Endothelial cell of umbilical vein (primary cell): ENCODE data around the gene MMP11. TPM values are rescaled to one million over a fixed set of nuclear protein-coding genes. Genes with fewer than 3 reads are reported as not detected.

Experiments used
- BruUV-seq: library from RNA; stranded (reverse); fragments of 400-500 nt; replicated peaks from 2 replicates; lab custom pipeline; 2021; lab: Mats Ljungman, UMichigan
- CTCF ChIA-PET: fragments of 300-600, 350-600 bp; sonication (Branson Sonifier 250); formaldehyde crosslinking; loops from one replicate; lab custom pipeline; 2021; ENCODE audit warnings: antibody characterized with exemption, inconsistent platforms; lab: Charles Lee
- POLR2A ChIA-PET: fragments of 300-600, 350-600 bp; sonication (Branson Sonifier 250); formaldehyde crosslinking; loops from one replicate; lab custom pipeline; 2021; ENCODE audit warnings: antibody characterized with exemption, inconsistent platforms; lab: Charles Lee
- DNase-seq: peaks from one replicate; pipeline ENCODE4 v3.0.0-alpha.2; 2011; ENCODE audit warnings: low read depth, low spot score
- FAIRE-seq: peaks from 2 replicates; lab custom pipeline; 2011; peaks lifted over from hg19 to GRCh38; lab: Jason Lieb, UNC
- H2AFZ ChIP-seq: 2 replicates; pipeline ENCODE4 v1.6.0; 2012; ENCODE audit warnings: low read depth, low read length, control low read depth, inconsistent platforms
- H3K27ac ChIP-seq: 2 replicates; pipeline ENCODE4 v1.5.1; 2011; ENCODE audit warnings: low read depth, mild to moderate bottlenecking, control low read depth, low read length, moderate library complexity; ENCODE audit not compliant: insufficient read depth
- H3K27me3 ChIP-seq, 2 experiments: 2 replicates each; pipeline versions ENCODE4 v1.6.0 to v1.6.1; 2011; ENCODE audit warnings: low read length in 2 of 2, mixed read lengths in 1 of 2; ENCODE audit not compliant: control insufficient read depth in 2 of 2, insufficient read depth in 2 of 2
- H3K36me3 ChIP-seq, 2 experiments: 2 replicates in 1 of 2; 3 replicates in 1 of 2; pipeline ENCODE4 v1.5.1; 2011; ENCODE audit warnings: low read length in 2 of 2, mild to moderate bottlenecking in 1 of 2, moderate library complexity in 1 of 2; ENCODE audit not compliant: control insufficient read depth in 2 of 2, insufficient read depth in 2 of 2; ENCODE audit errors: extremely low read depth in 1 of 2
- H3K4me1 ChIP-seq: 3 replicates; pipeline ENCODE4 v1.5.1; 2011; ENCODE audit warnings: mild to moderate bottlenecking, low read length; ENCODE audit not compliant: control insufficient read depth, insufficient read depth; ENCODE audit errors: extremely low read depth
- H3K4me2 ChIP-seq: 2 replicates; pipeline ENCODE4 v1.6.1; 2011; ENCODE audit warnings: low read length, control low read depth, mixed read lengths; ENCODE audit not compliant: insufficient read depth
- H3K4me3 ChIP-seq, 3 experiments: fragments of 200-600 bp in 1 of 3; sonication (generic), shearing (Covaris generic) in 1 of 3; replicated peaks in 1 of 3; 2 replicates each; pipeline ENCODE4 v1.5.1; 2011 to 2016; ENCODE audit warnings: control low read depth in 3 of 3, low read length in 3 of 3, mild to moderate bottlenecking in 2 of 3, inconsistent platforms in 1 of 3, low read depth in 1 of 3, moderate library complexity in 1 of 3; ENCODE audit not compliant: insufficient read depth in 1 of 3
- H3K79me2 ChIP-seq: 2 replicates; pipeline ENCODE4 v1.6.0; 2012; ENCODE audit warnings: low read length, inconsistent platforms; ENCODE audit not compliant: control insufficient read depth, insufficient read depth
- H3K9ac ChIP-seq: replicated peaks from 2 replicates; pipeline ENCODE3; 2011; ENCODE audit warnings: low read length, control low read depth; ENCODE audit not compliant: insufficient read depth; ENCODE audit errors: extremely low read depth
- H3K9me1 ChIP-seq: replicated peaks from 3 replicates; pipeline ENCODE4 v1.6.0; 2011; ENCODE audit warnings: mild to moderate bottlenecking, low read length; ENCODE audit not compliant: control insufficient read depth, insufficient read depth; ENCODE audit errors: extremely low read depth
- H3K9me3 ChIP-seq: replicated peaks from 2 replicates; pipeline ENCODE4 v1.5.1; 2012; ENCODE audit warnings: low read length, inconsistent platforms; ENCODE audit not compliant: control insufficient read depth, insufficient read depth
- H4K20me1 ChIP-seq: replicated peaks from 2 replicates; pipeline ENCODE3; 2011; ENCODE audit warnings: mild to moderate bottlenecking, low read length; ENCODE audit not compliant: control insufficient read depth, insufficient read depth; ENCODE audit errors: extremely low read depth
- EZH2 ChIP-seq: IDR thresholded peaks from 2 replicates; pipeline ENCODE4 v1.6.1; 2012; ENCODE audit warnings: borderline replicate concordance, low read depth, mild to moderate bottlenecking, moderate library complexity, low read length, inconsistent platforms; ENCODE audit not compliant: severe bottlenecking
- FOS ChIP-seq: IDR thresholded peaks from 2 replicates; pipeline ENCODE4 v1.6.1; 2011; ENCODE audit warnings: mild to moderate bottlenecking, low read length, moderate library complexity, borderline replicate concordance; ENCODE audit not compliant: insufficient read depth
- GATA2 ChIP-seq: IDR thresholded peaks from 2 replicates; pipeline ENCODE4 v1.7.0; 2011; ENCODE audit warnings: low read depth, mild to moderate bottlenecking, moderate library complexity, mixed read lengths, low read length; ENCODE audit not compliant: insufficient read length, insufficient read depth
- JUN ChIP-seq: IDR thresholded peaks from 2 replicates; pipeline ENCODE4 v1.6.1; 2011; ENCODE audit warnings: borderline replicate concordance, low read depth; ENCODE audit not compliant: insufficient read length, insufficient read depth
- MYC ChIP-seq: IDR thresholded peaks from one replicate; pipeline ENCODE4 v1.6.1; 2011; ENCODE audit warnings: mild to moderate bottlenecking, low read depth, low read length
- POLR2A ChIP-seq: IDR thresholded peaks from 2 replicates; pipeline ENCODE4 v1.6.1; 2012; ENCODE audit warnings: low read depth, mild to moderate bottlenecking, control low read depth, low read length
- POLR2AphosphoS5 ChIP-seq: IDR thresholded peaks from 2 replicates; pipeline ENCODE4 v1.6.1; 2012; ENCODE audit warnings: low read depth, mild to moderate bottlenecking, control low read depth, low read length, moderate library complexity; ENCODE audit not compliant: insufficient read depth
- dilution Hi-C: fragments of 300-500 bp; cut with MboI; formaldehyde crosslinking; loops from one replicate; pipeline ENCODE4 v1.15.0; 2019; ENCODE audit warnings: low sequenced_read_pairs; ENCODE audit not compliant: extremely low pct_ligation_motif_present
- intact Hi-C: fragments of 100-400 bp; cut with micrococcal nuclease; formaldehyde crosslinking; loops from one replicate; pipeline ENCODE4 v1.10.0; 2022
- polyA plus RNA-seq, 4 experiments: library from polyadenylated mRNA; depleted of rRNA in 3 of 4; stranded (reverse) in 3 of 4; unstranded in 1 of 4; fragments of >200 nt; gene quantifications; 2 replicates each; pipeline versions ENCODE4 v1.2.1 to v1.2.3, GENCODE V29; 2011 to 2012; ENCODE audit warnings: missing spikeins in 1 of 4
- total RNA-seq: library from RNA; stranded (reverse); gene quantifications from 2 replicates; pipeline ENCODE4 v1.2.3, GENCODE V29; 2021
- TF ChIP-seq, protein P1 (sequence below): IDR thresholded peaks from 2 replicates; pipeline ENCODE4 v1.6.1; 2011; ENCODE audit not compliant: insufficient read depth, insufficient read length
- TF ChIP-seq, protein P2 (sequence below), 2 donors: IDR thresholded peaks; 1 replicate in 1 of 2; 2 replicates in 1 of 2; pipeline ENCODE4 v1.5.1; 2011; ENCODE audit warnings: low read length in 2 of 2, mild to moderate bottlenecking in 2 of 2, moderate library complexity in 2 of 2, control low read depth in 1 of 2, inconsistent platforms in 1 of 2, low read depth in 1 of 2; ENCODE audit not compliant: insufficient read depth in 1 of 2; ENCODE audit errors: extremely low read depth in 1 of 2

MMP11 gene
- total and polyA plus RNA-seq, 2 donors (not counting 3 experiments of a cell fraction or from before 2014, with no cell fraction given) = 10.3 to 16.9 TPM

DNA sequence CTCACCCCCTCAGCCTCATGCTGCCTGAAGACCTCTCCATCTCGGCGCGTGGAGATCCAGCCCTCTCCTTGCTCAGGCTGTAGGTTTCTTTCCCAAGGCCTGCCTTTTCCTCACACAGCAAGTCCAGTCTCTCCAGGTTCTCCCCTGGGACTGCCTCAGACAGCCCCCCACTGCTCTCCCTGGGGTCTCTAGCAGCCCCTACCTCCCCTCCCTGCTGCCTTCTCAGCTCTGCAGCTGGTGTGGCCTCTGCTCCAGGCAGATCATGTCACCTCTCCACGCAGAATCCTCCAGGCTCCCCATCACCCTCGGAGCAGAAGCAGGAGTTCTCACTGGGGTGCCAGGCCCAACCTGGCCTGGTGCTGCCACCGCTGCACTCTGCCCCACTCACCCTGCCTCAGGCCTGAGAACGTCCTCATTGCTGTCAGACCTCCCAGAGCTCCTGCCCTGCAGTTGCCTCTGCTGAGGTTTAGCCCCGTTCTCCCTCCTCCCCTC, 29.3 kb downstream of the MMP11 start:
- Histone ChIP-seq H3K9me1 (no peaks in the 10 kb centered on the region), H3K9me3 (no peaks in the 10 kb centered on the region), H3K4me2 (no peak overlapping the region), H3K27ac (no peak overlapping the region), H3K79me2 (no peaks in the 10 kb centered on the region), H3K36me3 (peaks cover 21 to 44% of the 10 kb centered on the region in 2 experiments), H3K4me3 (no peak overlapping the region), H4K20me1 (no peaks in the 10 kb centered on the region), H3K9ac (no peak overlapping the region), H2AFZ (no peak overlapping the region), H3K4me1 (no peaks in the 10 kb centered on the region), H3K27me3 (no peaks in the 10 kb centered on the region)
- no peak for DNase-seq
- TF ChIP-seq MYC (no peak), EZH2 (no peak), POLR2A (no peak), POLR2AphosphoS5 (no peak), JUN (no peak), GATA2 (no peak), FOS (no peak)
- TF ChIP-seq, protein P1, sequence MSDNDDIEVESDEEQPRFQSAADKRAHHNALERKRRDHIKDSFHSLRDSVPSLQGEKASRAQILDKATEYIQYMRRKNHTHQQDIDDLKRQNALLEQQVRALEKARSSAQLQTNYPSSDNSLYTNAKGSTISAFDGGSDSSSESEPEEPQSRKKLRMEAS = no peak
- TF ChIP-seq, protein P2, sequence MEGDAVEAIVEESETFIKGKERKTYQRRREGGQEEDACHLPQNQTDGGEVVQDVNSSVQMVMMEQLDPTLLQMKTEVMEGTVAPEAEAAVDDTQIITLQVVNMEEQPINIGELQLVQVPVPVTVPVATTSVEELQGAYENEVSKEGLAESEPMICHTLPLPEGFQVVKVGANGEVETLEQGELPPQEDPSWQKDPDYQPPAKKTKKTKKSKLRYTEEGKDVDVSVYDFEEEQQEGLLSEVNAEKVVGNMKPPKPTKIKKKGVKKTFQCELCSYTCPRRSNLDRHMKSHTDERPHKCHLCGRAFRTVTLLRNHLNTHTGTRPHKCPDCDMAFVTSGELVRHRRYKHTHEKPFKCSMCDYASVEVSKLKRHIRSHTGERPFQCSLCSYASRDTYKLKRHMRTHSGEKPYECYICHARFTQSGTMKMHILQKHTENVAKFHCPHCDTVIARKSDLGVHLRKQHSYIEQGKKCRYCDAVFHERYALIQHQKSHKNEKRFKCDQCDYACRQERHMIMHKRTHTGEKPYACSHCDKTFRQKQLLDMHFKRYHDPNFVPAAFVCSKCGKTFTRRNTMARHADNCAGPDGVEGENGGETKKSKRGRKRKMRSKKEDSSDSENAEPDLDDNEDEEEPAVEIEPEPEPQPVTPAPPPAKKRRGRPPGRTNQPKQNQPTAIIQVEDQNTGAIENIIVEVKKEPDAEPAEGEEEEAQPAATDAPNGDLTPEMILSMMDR (IDR thresholded peaks at IDR 0.05; ENCODE audit: extremely low read depth in 1 of 2, insufficient read depth in 1 of 2, low read depth in 1 of 2, low read length in 2 of 2) = no peak
- POLR2A ChIA-PET = no interaction called here
- CTCF ChIA-PET = interaction anchor here (1.2 kb wide), 1 partner anchor 31 kb away, joined by 4 read pairs; no protein-coding TSS in a partner anchor
- dilution Hi-C loops (no loop called here), intact Hi-C loops (no loop called here)
- no TSS peak for BruUV-seq
- FAIRE-seq = no peak
